ENCODE data around the gene POLR3K.

POLR3K gene

DNA sequence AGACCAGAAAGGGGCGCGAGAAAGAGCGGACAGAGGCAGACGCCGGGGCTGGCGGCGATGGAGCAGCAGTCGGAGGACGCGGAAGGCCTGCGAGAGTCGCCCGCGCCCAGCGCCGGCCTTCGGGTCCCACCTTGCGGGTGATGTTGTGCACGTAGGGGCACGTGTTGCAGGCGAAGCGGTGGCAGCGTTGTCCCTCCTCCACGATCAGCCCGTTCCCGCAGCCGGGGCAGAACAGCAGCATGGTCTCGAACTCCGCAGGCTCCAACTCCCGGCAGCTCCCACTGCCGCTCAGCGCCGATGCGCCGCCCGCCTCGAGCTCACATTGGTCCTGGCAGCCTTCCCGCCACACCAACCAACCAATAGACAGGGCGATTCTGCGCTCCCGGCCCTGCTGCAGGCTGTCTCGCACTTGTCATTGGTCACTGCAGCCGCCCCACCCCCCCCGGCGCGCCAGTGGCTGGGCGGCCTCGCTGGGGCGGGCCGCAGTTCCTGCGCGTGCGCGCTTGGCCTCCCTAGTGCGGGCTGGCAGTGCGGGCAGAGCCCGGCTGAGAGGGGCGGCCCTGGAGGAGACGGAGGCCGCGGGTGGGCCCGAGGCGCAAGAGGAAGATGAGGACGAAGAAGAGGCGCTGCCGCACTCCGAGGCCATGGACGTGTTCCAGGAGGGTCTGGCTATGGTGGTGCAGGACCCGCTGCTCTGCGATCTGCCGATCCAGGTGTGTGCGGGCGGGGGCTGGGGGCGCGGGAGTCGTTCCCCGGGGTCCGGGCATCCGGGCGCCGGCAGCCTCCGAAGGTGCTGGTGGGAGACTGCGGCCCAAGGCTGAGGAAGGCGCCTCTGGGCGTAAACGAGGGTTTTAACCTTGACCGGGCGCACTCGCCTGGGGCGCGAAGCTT is at the start of gene POLR3K, which contains the start of gene SNRNP25:
TSS of gene POLR3K (minus strand) at position 263 of the 891 bp plus-strand sequence. CDS start at position 241, 22 bp downstream.
TSS of gene SNRNP25 (plus strand) at position 483 of the 891 bp plus-strand sequence. CDS start at position 672, 189 bp downstream.
- DNase-seq = peak; percentile 98 to 99

DNA sequence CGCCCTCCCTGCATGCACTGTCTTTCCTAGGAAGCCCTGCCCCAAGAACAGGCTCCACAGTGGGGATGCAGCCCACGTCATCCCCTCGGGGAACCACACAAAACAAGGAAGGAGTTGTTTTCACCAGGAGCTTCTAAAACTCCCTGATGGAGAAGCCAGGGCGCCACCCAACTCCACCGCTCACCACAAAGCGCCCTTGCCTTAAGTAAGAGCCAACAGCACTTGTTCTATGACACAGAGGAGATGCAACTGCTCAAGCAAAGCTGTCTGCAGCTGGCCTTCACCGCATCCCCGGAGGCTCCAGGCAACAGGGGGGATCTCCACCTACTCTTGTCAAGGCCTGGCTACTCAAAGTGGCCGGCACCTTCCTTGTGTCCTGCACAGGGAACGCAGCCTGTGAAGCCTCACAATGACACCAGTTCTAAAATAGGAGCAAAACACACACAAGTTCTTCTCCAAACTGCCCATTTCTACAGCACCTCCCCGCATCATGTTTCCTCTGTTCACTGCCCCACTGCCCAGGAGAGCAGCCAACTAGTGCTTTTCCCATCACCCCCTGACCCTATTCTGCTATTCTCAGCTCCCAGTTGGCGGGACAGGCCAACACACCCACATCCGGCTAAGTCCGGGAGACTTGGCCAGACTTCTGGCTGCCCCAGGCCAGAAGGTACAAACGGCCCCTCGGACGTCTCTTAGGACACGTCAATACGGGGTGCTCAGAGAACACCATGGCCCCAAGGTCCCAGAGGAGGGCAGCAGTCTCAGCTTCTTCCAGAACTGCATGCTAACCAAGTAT is 48.9 kb upstream of the POLR3K start:
- no peak for DNase-seq

DNA sequence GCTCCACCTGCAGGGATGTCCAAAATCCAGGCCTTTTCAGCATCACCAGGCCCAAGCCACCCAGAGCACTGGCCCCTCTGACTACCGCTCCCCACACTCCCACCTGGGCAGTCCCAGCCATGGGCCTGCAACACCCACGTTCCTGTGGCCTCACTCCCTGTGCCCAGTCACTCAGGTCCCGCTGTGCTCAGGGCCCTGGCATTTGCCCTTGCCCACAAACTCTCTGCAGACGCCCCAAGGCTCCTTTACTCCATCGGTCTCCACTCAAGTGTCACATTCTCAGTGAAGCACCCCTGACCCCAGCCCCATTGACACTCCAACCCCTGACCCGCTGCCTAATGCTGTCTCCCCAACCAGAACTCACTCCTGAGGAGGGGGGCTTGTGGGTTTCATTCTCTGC is 48.2 kb upstream of the POLR3K start:
- no peak for DNase-seq

- DNase-seq = no peak
Observed at GRCh38 chr16:100989-101388, 47.6 kb upstream of the POLR3K start.

- no peak for DNase-seq
Observed at GRCh38 chr16:97822-98221, 44.4 kb upstream of the POLR3K start.

DNA sequence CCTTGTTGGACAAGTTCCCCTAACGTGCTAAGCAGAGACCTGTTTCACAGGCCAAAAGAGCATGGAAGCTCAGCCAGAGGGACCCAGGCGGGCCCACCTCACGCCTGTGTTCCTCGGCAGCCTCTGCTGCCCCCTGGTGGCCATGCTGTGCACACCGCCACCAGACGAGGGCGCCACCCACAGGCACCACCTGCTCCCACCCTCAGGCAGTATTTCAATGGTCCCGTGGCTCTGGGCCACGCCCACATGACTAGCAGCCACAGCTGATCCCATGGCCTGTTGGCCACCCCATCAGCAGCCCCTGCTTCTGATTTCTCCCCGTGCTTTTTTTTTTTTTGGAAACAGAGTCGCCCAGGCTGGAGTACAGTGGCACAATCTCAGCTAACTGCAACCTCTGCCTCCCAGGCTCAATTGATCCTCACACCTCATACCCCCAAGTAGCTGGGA is 43.5 kb upstream of the POLR3K start:
- DNase-seq = peak; percentile 89 to 91

DNA sequence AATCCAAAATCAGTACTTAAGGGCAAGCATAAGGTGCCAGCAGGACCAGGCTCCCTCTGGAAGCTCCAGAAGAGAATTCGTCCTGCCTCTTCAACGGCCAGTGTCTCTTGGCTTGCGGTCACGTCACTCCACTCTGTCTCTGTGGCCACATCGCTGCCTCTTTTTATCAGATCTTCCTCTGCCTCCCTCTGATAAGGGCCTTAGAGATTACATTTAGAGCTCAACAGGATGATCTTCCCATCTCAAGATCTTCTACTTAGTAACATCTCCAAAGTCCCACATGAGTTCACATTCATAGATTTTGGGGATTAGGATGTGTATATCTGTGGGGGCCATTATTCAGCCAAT is 41.5 kb upstream of the POLR3K start:
- no peak for DNase-seq

DNA sequence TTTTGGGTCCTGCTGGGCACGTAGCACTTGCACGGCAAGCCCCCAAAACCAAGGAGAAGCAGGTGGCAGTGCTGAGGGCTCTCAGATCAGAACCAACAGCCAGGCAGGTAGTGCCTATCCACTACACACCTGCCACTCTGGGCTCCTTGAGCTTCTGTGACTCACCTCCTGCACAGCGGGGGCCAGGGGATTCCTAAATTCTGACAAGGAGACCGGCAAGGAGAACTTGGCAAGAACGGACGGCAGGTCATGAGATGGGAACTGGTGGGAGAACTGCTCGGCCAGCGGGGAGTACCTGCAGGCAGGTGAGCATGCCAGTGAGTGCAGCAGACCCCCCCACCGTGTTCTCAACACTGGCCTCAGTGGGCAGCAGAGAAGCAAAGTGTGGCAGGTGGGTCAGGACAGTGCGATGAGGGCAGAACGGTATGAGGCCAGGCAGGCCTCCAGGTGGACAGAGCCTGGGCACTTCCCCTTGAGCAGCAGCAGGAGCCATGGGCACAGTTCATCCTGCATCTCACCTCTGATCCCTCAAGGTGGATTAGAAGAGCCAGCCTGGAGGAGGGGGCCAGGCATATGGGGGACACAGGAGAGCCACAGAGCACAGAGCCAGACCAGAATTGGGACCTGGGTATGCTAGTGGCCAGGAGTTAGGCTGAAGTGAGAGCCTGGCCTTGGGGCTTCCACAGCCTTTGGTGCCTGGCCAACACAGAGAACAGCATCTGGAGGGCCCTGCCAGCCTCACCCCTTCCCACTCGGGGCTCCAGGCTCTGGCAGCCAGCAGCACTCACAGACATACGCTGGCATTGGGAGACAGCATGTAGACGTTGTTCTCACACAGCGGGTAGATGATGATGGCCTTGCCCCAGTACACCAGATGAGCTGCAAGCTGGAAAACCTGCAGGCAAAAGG is 39.3 kb upstream of the POLR3K start:
- DNase-seq = no peak

DNA sequence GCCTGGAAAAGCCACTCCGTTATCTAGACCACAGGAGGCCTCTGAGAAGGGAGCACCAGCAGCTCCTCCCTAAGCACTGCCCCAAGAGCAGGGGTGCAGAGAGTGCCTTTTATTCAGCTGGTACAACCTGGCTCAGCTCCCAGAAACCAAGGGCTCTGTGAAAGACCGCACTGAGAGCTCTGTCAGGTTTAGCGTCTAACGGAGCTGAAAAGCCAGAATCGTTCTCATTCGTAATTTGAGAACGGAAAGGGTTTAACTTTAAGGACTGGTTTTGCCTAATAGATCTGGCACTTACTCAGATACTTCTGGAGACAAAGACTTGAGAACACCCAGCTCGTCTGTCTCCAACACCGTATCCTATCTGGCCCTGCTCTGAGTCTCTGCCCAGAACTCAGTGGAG is 38.1 kb upstream of the POLR3K start:
- DNase-seq = no peak

DNA sequence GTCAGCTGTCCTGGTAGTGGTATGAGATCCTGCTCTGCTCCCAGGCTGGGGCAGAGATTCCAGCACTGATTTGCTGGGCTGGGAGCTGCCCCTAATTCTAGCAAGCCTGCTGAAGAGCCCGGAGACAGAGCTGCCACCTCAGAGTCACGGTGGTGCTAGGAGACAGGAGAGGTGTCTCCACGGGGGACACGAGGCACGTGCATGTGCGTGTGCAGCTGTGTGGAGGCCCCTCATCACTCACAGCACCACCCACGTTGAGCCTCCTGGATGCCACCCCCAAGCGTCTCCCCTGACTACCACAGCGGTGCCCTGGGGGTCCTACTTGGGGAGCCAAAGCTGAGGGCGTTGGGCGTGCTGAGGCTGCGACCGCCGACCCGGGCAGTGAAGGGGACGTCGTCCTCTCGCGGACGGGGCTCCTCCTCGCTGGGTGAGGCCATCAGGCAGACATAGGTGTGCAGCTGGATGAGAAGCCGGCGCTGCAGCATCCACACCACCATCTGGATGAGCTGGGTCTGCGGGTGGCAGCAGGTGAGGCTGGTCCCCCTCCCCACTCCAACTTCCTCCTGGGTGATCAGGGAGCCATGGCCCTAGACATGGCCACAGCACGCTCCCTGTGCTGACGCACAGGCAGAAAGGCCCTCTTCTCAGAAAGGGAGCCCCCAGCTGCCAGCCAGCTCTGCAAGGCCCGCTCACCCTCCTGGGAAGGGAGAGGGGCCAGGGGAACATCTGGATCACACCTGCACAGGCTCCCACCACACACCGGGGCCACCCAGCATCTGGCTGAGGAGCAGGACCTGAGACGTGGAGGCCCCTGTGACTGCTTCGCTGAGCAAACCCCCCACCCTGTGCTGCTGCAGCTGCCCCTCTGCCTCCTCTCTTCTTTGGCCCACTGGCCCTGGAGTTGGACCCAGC is 36.2 kb upstream of the POLR3K start:
- DNase-seq = no peak

DNA sequence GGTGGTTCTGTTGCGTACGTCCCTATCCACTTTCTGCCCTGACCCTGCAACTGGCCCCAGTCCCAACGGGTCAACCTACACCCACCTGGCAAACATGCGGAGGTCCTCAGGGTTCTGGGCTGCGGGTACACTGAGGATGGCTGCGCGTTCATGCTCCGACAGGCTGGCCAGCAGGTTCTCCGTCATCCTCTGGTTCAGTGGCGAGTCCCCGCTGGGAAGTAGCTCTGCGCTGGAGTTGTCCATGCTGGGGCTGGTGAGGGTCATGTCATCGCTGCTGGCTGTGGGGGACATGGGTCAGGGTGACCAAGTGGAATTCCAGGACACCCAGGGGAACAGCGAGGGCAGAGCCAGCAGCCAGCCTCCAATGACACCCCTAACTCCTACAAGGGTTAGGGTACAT is 35.2 kb upstream of the POLR3K start:
- DNase-seq = no peak

- no peak for DNase-seq
Observed at GRCh38 chr16:86483-86952, 33.1 kb upstream of the POLR3K start.

- no peak for DNase-seq
Observed at GRCh38 chr16:85865-86264, 32.5 kb upstream of the POLR3K start.

GRCh38 chr16:85407-85782 is 32.0 kb upstream of the POLR3K start:
- DNase-seq = no peak

DNA sequence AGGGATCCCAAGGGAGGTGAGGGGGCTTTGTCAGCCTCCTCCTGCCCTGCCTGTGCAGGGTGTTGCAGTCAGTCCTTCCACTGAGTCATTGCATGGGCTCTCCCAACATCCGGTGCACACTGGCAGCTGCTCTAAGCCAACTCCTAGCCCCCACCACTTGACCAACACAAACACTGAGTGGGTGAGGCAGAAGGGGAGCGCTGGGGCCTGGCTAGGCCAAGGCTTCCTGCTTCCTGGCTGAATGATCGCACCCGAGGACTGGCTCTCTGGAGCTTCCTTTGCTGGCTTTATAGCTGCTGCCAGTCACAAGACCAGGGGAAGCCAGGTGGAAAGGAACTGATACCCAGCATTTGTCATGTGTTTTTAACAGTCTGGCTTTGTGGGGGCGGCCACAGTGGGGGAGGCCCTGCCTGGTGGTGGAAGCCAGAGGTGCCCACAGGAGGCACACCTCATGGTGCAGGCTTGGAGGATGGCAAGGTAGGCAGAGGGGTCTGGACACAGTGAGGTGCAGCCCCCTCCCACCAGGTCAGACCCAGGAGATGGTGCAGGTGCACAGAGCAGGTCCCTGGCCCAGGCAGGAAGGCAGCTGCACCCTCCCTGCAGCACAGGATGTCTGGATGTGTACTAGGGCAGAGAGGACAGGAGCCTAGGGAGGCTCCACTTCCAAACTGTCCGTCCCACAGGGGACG is 31.5 kb upstream of the POLR3K start:
- peak; percentile 68 to 73 for DNase-seq

- no peak for DNase-seq
Observed at GRCh38 chr16:83781-84615, 30.6 kb upstream of the POLR3K start.

DNA sequence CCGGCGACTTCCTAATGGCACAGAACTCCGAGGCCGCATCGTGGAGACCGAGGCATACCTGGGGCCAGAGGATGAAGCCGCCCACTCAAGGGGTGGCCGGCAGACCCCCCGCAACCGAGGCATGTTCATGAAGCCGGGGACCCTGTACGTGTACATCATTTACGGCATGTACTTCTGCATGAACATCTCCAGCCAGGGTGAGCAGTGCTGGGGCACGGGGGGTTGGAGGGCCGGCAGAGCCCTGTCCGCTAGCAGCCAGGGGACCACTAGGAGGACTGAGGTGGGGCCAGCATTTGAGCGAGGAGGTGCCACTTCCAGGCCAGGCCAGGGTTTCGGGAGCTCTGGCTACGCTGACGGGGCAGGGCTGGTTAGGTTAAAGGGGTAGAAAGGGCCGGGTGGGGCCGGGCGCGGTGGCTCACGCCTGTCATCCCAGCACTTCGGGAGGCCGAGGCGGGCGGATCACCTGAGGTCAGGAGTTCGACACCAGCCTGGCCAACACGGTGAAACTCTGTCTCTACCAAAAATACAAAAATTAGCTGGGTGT is 29.7 kb upstream of the POLR3K start:
- no peak for DNase-seq

- DNase-seq = no peak
Observed at GRCh38 chr16:79151-80054, 26.0 kb upstream of the POLR3K start.
